GM18499 (cell line): ENCODE data around the gene CACNB4.
"Not testable (repeated sequence)": the region's sequence is repeated elsewhere in the genome, so short reads cannot be mapped to it uniquely, and the experiment has no call there.

Source experiments
- ATAC-seq: cut with Tn5 transposase; IDR thresholded peaks from one replicate; pipeline ENCODE4 v1.9.1; 2021; ENCODE audit warnings: moderate number of reproducible peaks; ENCODE audit not compliant: insufficient read depth, unreplicated experiment

CACNB4 gene

GRCh38 chr2:151802315-151802714 is 296.5 kb downstream of the CACNB4 start:
- no peak for ATAC-seq

GRCh38 chr2:151799886-151800292 is 299.0 kb downstream of the CACNB4 start:
- no peak for ATAC-seq

- no peak for ATAC-seq
Observed at GRCh38 chr2:151796774-151797173, 302.1 kb downstream of the CACNB4 start.

GRCh38 chr2:151795646-151796240 is 303.1 kb downstream of the CACNB4 start:
- no peak for ATAC-seq

GRCh38 chr2:151794422-151794821 is 304.4 kb downstream of the CACNB4 start:
- ATAC-seq: not testable (repeated sequence)

- no peak for ATAC-seq
Observed at GRCh38 chr2:151793123-151793522, 305.7 kb downstream of the CACNB4 start.

GRCh38 chr2:151792589-151792988 is 306.3 kb downstream of the CACNB4 start:
- no peak for ATAC-seq

GRCh38 chr2:151791545-151791944 is 307.3 kb downstream of the CACNB4 start:
- ATAC-seq: no peak

GRCh38 chr2:151790689-151791088 is 308.2 kb downstream of the CACNB4 start:
- ATAC-seq: no peak

GRCh38 chr2:151789055-151789834 is 309.6 kb downstream of the CACNB4 start:
- no peak for ATAC-seq

- ATAC-seq: no peak
Observed at GRCh38 chr2:151786483-151786882, 312.4 kb downstream of the CACNB4 start.

- no peak for ATAC-seq
Observed at GRCh38 chr2:151786077-151786476, 312.8 kb downstream of the CACNB4 start.

GRCh38 chr2:151783133-151783520 is 315.7 kb downstream of the CACNB4 start:
- no peak for ATAC-seq
